DOHH2 (cell line): ENCODE results near the gene TEAD3.

ENCODE experiments used
- H3F3A ChIP-seq: fragments of 200-600 bp; sonication (generic), shearing (Covaris generic); 2 replicates; pipeline ENCODE4 v1.6.0; 2016; ENCODE audit warnings: antibody characterized with exemption, mild to moderate bottlenecking; ENCODE audit not compliant: control insufficient read depth, insufficient read depth
- H3K27ac ChIP-seq: fragments of 200-600 bp; sonication (generic); 2 replicates; pipeline ENCODE4 v1.5.1; 2014; ENCODE audit warnings: low read depth, mild to moderate bottlenecking, low read length, moderate library complexity
- H3K27me3 ChIP-seq: fragments of 200-600 bp; sonication (generic); 2 replicates; pipeline ENCODE4 v1.6.1; 2014; ENCODE audit warnings: mild to moderate bottlenecking, low read length, mixed read lengths; ENCODE audit not compliant: control insufficient read depth
- H3K36me3 ChIP-seq: fragments of 200-600 bp; sonication (generic); 2 replicates; pipeline ENCODE4 v1.6.1; 2014; ENCODE audit warnings: mild to moderate bottlenecking, low read length, moderate library complexity, mixed read lengths; ENCODE audit not compliant: control insufficient read depth
- H3K4me1 ChIP-seq: fragments of 200-600 bp; sonication (generic); 2 replicates; pipeline ENCODE4 v1.6.1; 2014; ENCODE audit warnings: mild to moderate bottlenecking, low read length, mixed read lengths; ENCODE audit not compliant: control insufficient read depth
- H3K4me2 ChIP-seq: fragments of 200-600 bp; sonication (generic); 2 replicates; pipeline ENCODE4 v1.6.0; 2014; ENCODE audit warnings: mild to moderate bottlenecking, low read length, moderate library complexity
- H3K4me3 ChIP-seq: fragments of 200-600 bp; sonication (generic); 2 replicates; pipeline ENCODE4 v1.5.1; 2014; ENCODE audit warnings: mild to moderate bottlenecking, low read length, mixed read lengths
- H3K79me2 ChIP-seq: fragments of 200-600 bp; sonication (generic); 2 replicates; pipeline ENCODE4 v1.6.1; 2014; ENCODE audit warnings: mild to moderate bottlenecking, low read length, mixed read lengths; ENCODE audit not compliant: control insufficient read depth
- H3K9me2 ChIP-seq: fragments of 200-600 bp; sonication (generic); replicated peaks from 2 replicates; pipeline ENCODE4 v1.6.1; 2014; ENCODE audit warnings: mild to moderate bottlenecking, low read length, mixed read lengths; ENCODE audit not compliant: control insufficient read depth
- H3K9me3 ChIP-seq: fragments of 200-600 bp; sonication (generic); 2 replicates; pipeline ENCODE4 v1.6.1; 2014; ENCODE audit warnings: antibody characterized with exemption, low read length, mixed read lengths; ENCODE audit not compliant: control insufficient read depth, insufficient read depth
- H4K20me1 ChIP-seq: fragments of 200-600 bp; sonication (generic); 2 replicates; pipeline ENCODE4 v1.6.0; 2014; ENCODE audit warnings: low read depth, mild to moderate bottlenecking, antibody characterized with exemption, low read length, moderate library complexity; ENCODE audit not compliant: control insufficient read depth, insufficient read depth
- CTCF ChIP-seq: fragments of 200-600 bp; sonication (generic); IDR thresholded peaks from one replicate; pipeline ENCODE4 v1.5.1; 2014; ENCODE audit warnings: antibody characterized with exemption, mild to moderate bottlenecking, low read depth, low read length; ENCODE audit not compliant: poor library complexity, severe bottlenecking
- EZH2phosphoT487 ChIP-seq: fragments of 200-600 bp; sonication (generic); IDR thresholded peaks from 2 replicates; pipeline ENCODE4 v1.6.1; 2017; ENCODE audit warnings: borderline replicate concordance, mild to moderate bottlenecking, antibody characterized with exemption, low read length, moderate library complexity, mixed read lengths

The TEAD3 gene

DNA sequence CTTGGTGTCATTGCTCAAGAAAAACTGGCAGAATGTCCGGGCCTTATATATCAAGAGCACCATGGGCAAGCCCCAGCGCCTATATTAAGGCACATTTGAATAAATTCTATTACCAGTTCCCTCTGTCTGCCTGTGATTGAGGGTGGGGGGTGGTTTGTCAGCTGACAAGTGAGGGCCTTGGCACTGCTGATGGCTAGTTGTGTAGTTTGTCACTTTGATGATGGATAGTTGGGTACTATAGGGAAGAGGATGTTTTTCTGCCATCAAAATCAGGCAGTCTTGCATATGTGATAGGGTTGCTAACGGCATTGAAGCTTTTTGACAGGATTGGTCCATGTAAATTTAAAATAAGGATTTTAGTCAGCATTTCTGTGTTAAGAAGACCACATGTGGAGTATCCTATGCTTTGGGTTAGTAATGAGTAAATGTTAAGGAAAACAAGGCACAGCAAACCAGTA lies 26.2 kb downstream of the TEAD3 start:
- Histone ChIP-seq H3F3A (peaks cover 68% of the 10 kb centered on the region), H4K20me1 (peaks cover 24% of the 10 kb centered on the region; the same call in 1 of the 2 replicates), H3K36me3 (peaks cover 69% of the 10 kb centered on the region)

GRCh38 chr6:35469751-35470662 lies 26.9 kb downstream of the TEAD3 start:
- H3F3A ChIP-seq, result peaks cover 63% of the 10 kb centered on the region
- H3K4me2 ChIP-seq, result peak overlapping the region; percentile 96
- H3K36me3 ChIP-seq, result peaks cover 69% of the 10 kb centered on the region
- TF ChIP-seq EZH2phosphoT487, result no peak
- no peak for TF ChIP-seq CTCF
- peak overlapping the region; percentile 87 for H3K4me3 ChIP-seq
- H3K27ac ChIP-seq, result peak overlapping the region; percentile 84
- no peaks in the 10 kb centered on the region for H3K27me3 ChIP-seq
- H4K20me1 ChIP-seq, result peaks cover 21% of the 10 kb centered on the region; the same call in 1 of the 2 replicates
- peaks cover 37% of the 10 kb centered on the region for H3K4me1 ChIP-seq
- H3K9me2 ChIP-seq, result no peaks in the 10 kb centered on the region
- no peaks in the 10 kb centered on the region for H3K9me3 ChIP-seq
- peaks cover 30% of the 10 kb centered on the region for H3K79me2 ChIP-seq

More for the DNA sequence above, 26.2 kb downstream of the TEAD3 start:
- no peaks in the 10 kb centered on the region for H3K9me2 ChIP-seq
- peak overlapping the region; percentile 87 for H3K4me3 ChIP-seq
- peak overlapping the region; percentile 96 for H3K4me2 ChIP-seq
- H3K27me3 ChIP-seq, result no peaks in the 10 kb centered on the region
- H3K27ac ChIP-seq, result peak overlapping the region; percentile 84
- TF ChIP-seq EZH2phosphoT487 (no peak), CTCF (no peak)
- H3K79me2 ChIP-seq, result peaks cover 30% of the 10 kb centered on the region
- H3K4me1 ChIP-seq, result peaks cover 37% of the 10 kb centered on the region
- no peaks in the 10 kb centered on the region for H3K9me3 ChIP-seq

DNA sequence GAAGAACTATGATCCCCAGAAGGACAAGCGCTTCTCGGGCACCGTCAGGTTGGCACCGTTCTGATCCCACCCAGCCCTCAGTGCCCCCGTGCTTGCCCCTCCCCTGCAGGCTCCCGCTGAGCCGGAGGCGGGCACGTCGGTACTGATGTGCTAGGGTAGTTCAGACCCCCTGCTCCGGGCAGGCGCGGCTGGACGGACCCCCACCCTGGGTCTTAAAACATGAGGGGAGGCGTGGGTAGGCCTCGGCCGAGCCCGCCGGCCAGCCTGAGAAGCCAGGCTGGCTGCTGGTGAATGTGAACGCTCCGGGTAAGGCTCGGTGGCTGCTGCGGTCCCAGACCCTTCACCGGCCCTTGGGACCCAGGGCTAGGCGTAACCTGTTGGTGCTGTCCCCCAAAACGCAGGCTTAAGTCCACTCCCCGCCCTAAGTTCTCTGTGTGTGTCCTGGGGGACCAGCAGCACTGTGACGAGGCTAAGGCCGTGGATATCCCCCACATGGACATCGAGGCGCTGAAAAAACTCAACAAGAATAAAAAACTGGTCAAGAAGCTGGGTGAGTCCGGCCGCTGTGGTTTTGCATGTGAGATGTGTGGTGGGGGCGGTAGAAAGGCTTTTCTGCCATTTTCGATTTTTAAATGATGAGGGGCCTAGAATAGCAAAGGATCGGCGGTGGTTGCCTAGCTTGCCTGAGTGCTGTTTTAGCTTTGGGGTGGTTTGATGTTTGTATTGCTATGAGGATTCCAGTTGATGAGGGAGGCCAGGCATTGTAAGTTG lies 27.7 kb downstream of the TEAD3 start:
- Histone ChIP-seq H3K27ac (peak overlapping the region; percentile 84), H3K4me3 (peak overlapping the region; percentile 87), H3K79me2 (peaks cover 30% of the 10 kb centered on the region), H3K4me2 (peak overlapping the region; percentile 96), H3K9me2 (no peaks in the 10 kb centered on the region), H3K27me3 (no peaks in the 10 kb centered on the region), H4K20me1 (peaks cover 21% of the 10 kb centered on the region; the same call in 1 of the 2 replicates), H3K4me1 (peaks cover 37% of the 10 kb centered on the region), H3K36me3 (peaks cover 69% of the 10 kb centered on the region), H3F3A (peaks cover 59% of the 10 kb centered on the region), H3K9me3 (no peaks in the 10 kb centered on the region)
- TF ChIP-seq CTCF (no peak), EZH2phosphoT487 (no peak)
